WI38 (cell line): ENCODE data around the gene AHI1.

Experiments used
- H3K4me3 ChIP-seq: 2 replicates; pipeline ENCODE4 v1.5.1; 2011; ENCODE audit warnings: low read depth, mild to moderate bottlenecking, control low read depth, low read length
- CTCF ChIP-seq: IDR thresholded peaks from 2 replicates; pipeline ENCODE4 v1.5.1; 2012; ENCODE audit warnings: low read depth, mild to moderate bottlenecking, control low read depth, low read length

The AHI1 gene

GRCh38 chr6:135505648-135506047 lies 8.1 kb upstream of the AHI1 start:
- TF ChIP-seq CTCF, result no peak
- H3K4me3 ChIP-seq, result no peak overlapping the region

GRCh38 chr6:135505222-135505621 lies 7.7 kb upstream of the AHI1 start:
- no peak for TF ChIP-seq CTCF
- no peak overlapping the region for H3K4me3 ChIP-seq

- no peak for TF ChIP-seq CTCF
- H3K4me3 ChIP-seq, result no peak overlapping the region
Measured at GRCh38 chr6:135504734-135505133, 7.2 kb upstream of the AHI1 start.

GRCh38 chr6:135503703-135504475 lies 6.3 kb upstream of the AHI1 start:
- no peak for TF ChIP-seq CTCF
- no peak overlapping the region for H3K4me3 ChIP-seq

- TF ChIP-seq CTCF, result no peak
- H3K4me3 ChIP-seq, result no peak overlapping the region
Measured at GRCh38 chr6:135499441-135500340, 2.2 kb upstream of the AHI1 start.

- H3K4me3 ChIP-seq, result peak overlapping the region; percentile 94
- TF ChIP-seq CTCF, result no peak
Measured at GRCh38 chr6:135498185-135498841, 773 bp upstream of the AHI1 start.
